Esophagus (tissue), 2 donors: ENCODE results near the gene BOK. TPM values are rescaled to one million over a fixed set of nuclear protein-coding genes. Genes with fewer than 3 reads are reported as not detected.
"Not testable (repeated sequence)": the region's sequence is repeated elsewhere in the genome, so short reads cannot be mapped to it uniquely, and the experiment has no call there.

ENCODE experiments used
- H3K27ac ChIP-seq, 2 donors: one replicate each; pipeline ENCODE4 v1.5.1; 2013; ENCODE audit warnings: low read depth in 2 of 2, mild to moderate bottlenecking in 2 of 2, inconsistent platforms in 1 of 2, low read length in 1 of 2, moderate library complexity in 1 of 2
- H3K27me3 ChIP-seq, 2 donors: one replicate each; pipeline ENCODE4 v1.6.1; 2013; ENCODE audit warnings: low read length in 2 of 2, control low read depth in 1 of 2, mild to moderate bottlenecking in 1 of 2; ENCODE audit not compliant: insufficient read depth in 2 of 2, control insufficient read depth in 1 of 2
- H3K36me3 ChIP-seq, 2 donors: one replicate each; pipeline ENCODE4 v1.6.1; 2013; ENCODE audit warnings: low read length in 1 of 2; ENCODE audit not compliant: control insufficient read depth in 2 of 2, insufficient read depth in 2 of 2
- H3K4me1 ChIP-seq, 2 donors: one replicate each; pipeline ENCODE4 v1.6.1; 2013; ENCODE audit warnings: low read length in 1 of 2; ENCODE audit not compliant: control insufficient read depth in 2 of 2, insufficient read depth in 2 of 2
- H3K4me3 ChIP-seq, 2 donors: one replicate each; pipeline ENCODE4 v1.5.1; 2013; ENCODE audit warnings: low read length in 2 of 2, mild to moderate bottlenecking in 2 of 2, low read depth in 1 of 2, moderate library complexity in 1 of 2
- H3K9me3 ChIP-seq, 2 donors: one replicate each; pipeline ENCODE4 v1.6.1; 2013; ENCODE audit warnings: mild to moderate bottlenecking in 2 of 2, low read depth in 1 of 2, low read length in 1 of 2, moderate library complexity in 1 of 2; ENCODE audit not compliant: control insufficient read depth in 2 of 2, insufficient read depth in 1 of 2
- WGBS, 2 donors: extraction: QIAGEN DNeasy Blood & Tissue Kit; methylation state at CpG; one replicate each; pipeline ENCODE4 v1.1.7; 2013; 5-methylcytosine and 5-hydroxymethylcytosine counted together
- polyA plus RNA-seq, 2 donors: library from polyadenylated mRNA; stranded (reverse); fragments of 200-250 nt; gene quantifications; one replicate each; pipeline ENCODE4 v1.2.3, GENCODE V29; 2013
- donor health status: healthy with polysubstance abuse.
- donor health status: Bipolar disorder and iron deficiency.

BOK gene
- polyA plus RNA-seq, 2 donors = 29.8 to 38.7 TPM

GRCh38 chr2:241563031-241563507 is 4.5 kb downstream of the BOK start:
- Histone ChIP-seq H3K4me3 (no peak overlapping the region), H3K9me3 (no peaks in the 10 kb centered on the region), H3K27me3 (no peaks in the 10 kb centered on the region), H3K27ac (peak overlapping the region in 1 of 2 donors; percentile 79), H3K36me3 (peaks cover 0 to 14% of the 10 kb centered on the region in 2 donors), H3K4me1 (peaks cover 11 to 41% of the 10 kb centered on the region in 2 donors)
- WGBS, 2 donors = 76 to 78% methylated on average over 13 of the region's 13 CpGs

GRCh38 chr2:241563571-241563980 is 5.0 kb downstream of the BOK start:
- Histone ChIP-seq H3K4me3 (no peak overlapping the region), H3K27me3 (no peaks in the 10 kb centered on the region), H3K36me3 (peaks cover 0 to 14% of the 10 kb centered on the region in 2 donors), H3K27ac (peak overlapping the region in 1 of 2 donors; percentile 79), H3K9me3 (no peaks in the 10 kb centered on the region), H3K4me1 (peaks cover 11 to 41% of the 10 kb centered on the region in 2 donors)
- WGBS, 2 donors = 72 to 74% methylated on average over 10 of the region's 10 CpGs

GRCh38 chr2:241563981-241564595 is 5.5 kb downstream of the BOK start:
- 73 to 74% methylated on average over 23 of the region's 23 CpGs for WGBS, 2 donors
- H3K4me1 ChIP-seq = peaks cover 11 to 41% of the 10 kb centered on the region in 2 donors
- peaks cover 0 to 14% of the 10 kb centered on the region in 2 donors for H3K36me3 ChIP-seq
- H3K9me3 ChIP-seq = no peaks in the 10 kb centered on the region
- no peaks in the 10 kb centered on the region for H3K27me3 ChIP-seq
- no peak overlapping the region for H3K4me3 ChIP-seq
- H3K27ac ChIP-seq = peak overlapping the region in 1 of 2 donors; percentile 45

- 62 to 67% methylated on average over 35 to 36 of the region's 36 CpGs for WGBS, 2 donors
- Histone ChIP-seq H3K4me3 (no peak overlapping the region), H3K27me3 (no peaks in the 10 kb centered on the region), H3K27ac (no peak overlapping the region), H3K36me3 (peaks cover 0 to 16% of the 10 kb centered on the region in 2 donors), H3K9me3 (no peaks in the 10 kb centered on the region), H3K4me1 (peaks cover 11 to 41% of the 10 kb centered on the region in 2 donors)
Measured at GRCh38 chr2:241564596-241565410, 6.3 kb downstream of the BOK start.

- Histone ChIP-seq H3K27ac (no peak overlapping the region), H3K4me1 (peaks cover 11 to 35% of the 10 kb centered on the region in 2 donors), H3K27me3 (no peaks in the 10 kb centered on the region), H3K36me3 (peaks cover 0 to 19% of the 10 kb centered on the region in 2 donors), H3K4me3 (no peak overlapping the region), H3K9me3 (no peaks in the 10 kb centered on the region)
- WGBS, 2 donors = 79 to 80% methylated on average over 10 of the region's 10 CpGs
Measured at GRCh38 chr2:241565411-241565810, 6.9 kb downstream of the BOK start.

- 87 to 92% methylated on average over 11 of the region's 11 CpGs for WGBS, 2 donors
- not testable (repeated sequence) for H3K27me3 ChIP-seq, H3K4me3 ChIP-seq, H3K27ac ChIP-seq, H3K9me3 ChIP-seq
- peaks cover 0 to 19% of the 10 kb centered on the region in 2 donors for H3K36me3 ChIP-seq
- H3K4me1 ChIP-seq = peaks cover 11 to 30% of the 10 kb centered on the region in 2 donors
Measured at GRCh38 chr2:241566021-241566420, 7.5 kb downstream of the BOK start.

GRCh38 chr2:241566468-241566867 is 7.9 kb downstream of the BOK start:
- H3K36me3 ChIP-seq = peaks cover 0 to 20% of the 10 kb centered on the region in 2 donors
- H3K4me1 ChIP-seq = peaks cover 11 to 27% of the 10 kb centered on the region in 2 donors
- WGBS, 2 donors = 76 to 81% methylated on average over 7 of the region's 7 CpGs

GRCh38 chr2:241567266-241567665 is 8.7 kb downstream of the BOK start:
- not testable (repeated sequence) for H3K4me3 ChIP-seq, H3K9me3 ChIP-seq, H3K27me3 ChIP-seq, H3K27ac ChIP-seq
- H3K36me3 ChIP-seq = peaks cover 0 to 28% of the 10 kb centered on the region in 2 donors
- 92 to 94% methylated on average over 14 to 15 of the region's 15 CpGs for WGBS, 2 donors
- peaks cover 10 to 23% of the 10 kb centered on the region in 2 donors for H3K4me1 ChIP-seq

More at GRCh38 chr2:241566468-241566867, 7.9 kb downstream of the BOK start:
- Histone ChIP-seq H3K27me3 (no peaks in the 10 kb centered on the region), H3K27ac (no peak overlapping the region), H3K9me3 (no peaks in the 10 kb centered on the region), H3K4me3 (no peak overlapping the region)

GRCh38 chr2:241567776-241568175 is 9.2 kb downstream of the BOK start:
- Histone ChIP-seq H3K4me3 (no peak overlapping the region), H3K27me3 (no peaks in the 10 kb centered on the region), H3K27ac (no peak overlapping the region), H3K4me1 (peaks cover 8 to 21% of the 10 kb centered on the region in 2 donors), H3K36me3 (peaks cover 0 to 26% of the 10 kb centered on the region in 2 donors), H3K9me3 (no peaks in the 10 kb centered on the region)
- WGBS, 2 donors = 89 to 94% methylated on average over 8 of the region's 8 CpGs
